SIG-M5 treated with dmso at 0.1 percent for 504 hours (cell line): ENCODE measurements around the gene EXOSC5.
A peak's percentile ranks its signal among the peaks of the same experiment; 100 is the strongest.

Experiments
- DNase-seq: peaks from one replicate; lab custom pipeline; 2025; ENCODE audit not compliant: unreplicated experiment; lab: John Stamatoyannopoulos, UW

The EXOSC5 gene

DNA sequence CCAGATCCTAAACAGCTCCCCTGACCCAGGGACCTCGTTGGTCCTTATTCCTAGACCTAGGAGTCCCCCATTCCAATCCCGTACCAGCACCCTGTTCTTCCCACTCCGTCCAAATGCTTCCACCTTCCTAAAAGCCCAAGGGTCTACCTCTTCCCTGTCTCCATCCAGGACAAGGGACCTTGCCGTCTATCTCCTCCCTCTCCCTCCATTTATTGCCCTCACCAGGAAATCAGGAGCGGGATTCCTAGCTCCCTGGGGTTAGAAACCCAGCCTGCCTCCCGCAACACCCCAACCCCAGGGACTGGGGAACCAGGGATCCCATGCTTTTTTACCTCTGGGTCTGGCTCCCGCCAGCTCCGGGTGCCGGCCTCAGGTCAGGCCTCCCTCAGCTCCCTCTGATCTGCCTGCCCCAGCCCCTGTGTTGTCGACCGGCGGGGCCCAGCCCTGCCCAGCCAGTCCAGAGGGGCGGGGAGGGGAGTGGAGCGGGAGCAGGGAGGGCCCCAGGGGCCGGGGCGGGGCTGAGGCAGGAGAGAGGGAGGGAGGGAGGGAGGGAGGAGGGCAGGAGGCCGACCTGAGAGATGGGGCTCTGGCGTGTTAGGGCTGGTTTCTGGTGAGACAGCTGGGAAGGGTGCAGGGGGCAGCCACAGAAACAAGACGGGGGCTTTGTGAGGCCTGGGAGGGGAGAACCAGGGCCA lies 29.9 kb upstream of the EXOSC5 start, which contains the start of gene B3GNT8:
Gene B3GNT8 (minus strand): TSS at position 423 of the 695 bp plus-strand sequence. CDS start 596 bp downstream, outside the sequence.
- peak; percentile 80 for DNase-seq

DNA sequence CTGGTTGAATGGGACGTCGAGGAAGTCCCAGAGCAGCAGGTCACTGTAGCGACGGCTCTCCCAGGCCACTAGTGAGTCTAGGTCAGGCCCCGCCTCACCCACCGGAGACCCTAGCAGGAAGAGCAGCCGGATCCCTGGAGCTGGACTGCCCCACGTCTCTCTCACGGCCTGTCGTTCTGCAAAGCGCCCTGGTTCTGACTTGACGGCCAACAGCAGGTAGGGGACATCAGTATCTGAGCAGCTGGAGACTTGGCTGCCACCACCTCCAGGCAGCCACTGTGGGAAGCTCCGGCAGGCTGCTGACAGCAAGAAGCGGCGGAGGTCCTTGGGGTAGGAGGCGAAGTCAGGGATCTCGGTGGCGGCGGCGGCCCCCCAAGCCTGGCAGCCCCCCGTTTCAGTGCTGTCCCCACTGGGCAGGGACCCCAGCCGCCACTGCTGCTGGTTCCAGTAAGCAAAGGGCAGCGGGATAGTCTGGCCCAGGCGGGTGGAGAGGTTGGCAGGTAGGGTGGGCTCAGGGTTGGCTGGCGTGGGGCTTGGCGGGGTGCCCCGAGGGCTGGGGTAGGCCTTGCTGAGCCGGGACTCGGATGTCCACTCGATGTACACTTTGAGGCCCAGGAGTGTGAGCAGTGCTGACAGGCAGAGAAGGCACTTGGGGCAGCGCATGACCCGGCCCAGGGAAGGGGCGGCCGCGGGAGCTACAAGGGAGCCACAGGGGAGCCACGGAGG lies 29.1 kb upstream of the EXOSC5 start:
- no peak for DNase-seq

DNA sequence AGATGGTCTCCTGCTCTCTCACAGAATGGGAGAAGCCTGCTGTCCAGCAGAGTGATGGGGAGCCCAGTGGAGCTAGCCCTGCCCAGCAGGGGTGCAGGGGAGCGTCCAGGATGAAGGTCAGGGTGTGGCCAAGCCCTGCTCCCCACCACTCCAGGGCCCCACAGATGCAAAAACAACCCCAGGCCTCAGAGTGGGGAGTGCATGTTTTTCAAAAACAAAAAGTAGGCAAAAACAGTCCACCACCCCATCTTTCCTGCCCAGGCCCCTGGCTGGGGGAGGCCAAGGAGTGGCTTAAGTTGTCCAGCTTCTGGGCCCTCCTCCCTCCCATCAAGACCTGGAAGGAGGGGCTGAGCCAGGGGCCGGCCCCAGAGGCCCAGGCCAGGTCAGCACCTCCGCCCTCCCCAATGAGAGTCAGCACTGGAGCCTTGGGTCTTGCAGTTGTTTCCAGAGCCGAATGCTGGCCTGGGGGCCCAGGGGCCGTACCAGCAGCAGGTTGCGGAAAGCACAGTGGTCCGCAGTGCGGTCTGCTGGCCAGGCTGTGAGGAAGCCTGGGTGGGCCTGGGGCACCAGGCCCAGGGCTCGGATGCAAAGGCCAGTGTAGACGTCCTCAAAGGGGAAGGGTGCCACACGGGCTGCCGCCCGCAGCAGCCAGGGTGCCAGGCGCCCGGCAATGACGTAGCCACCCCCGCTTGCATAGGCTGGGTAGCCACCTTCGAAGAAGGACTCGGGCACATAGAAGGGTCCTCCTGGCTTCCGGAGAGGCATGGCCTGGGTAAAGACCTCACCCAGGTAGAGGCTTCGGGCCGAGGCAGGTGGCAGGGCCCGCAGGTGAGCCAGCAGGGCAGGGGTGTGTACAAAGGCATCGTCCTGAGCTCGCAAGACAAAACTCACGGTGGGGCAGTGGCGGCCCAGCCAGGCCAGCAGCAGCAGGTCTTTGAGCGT lies 28.3 kb upstream of the EXOSC5 start:
- no peak for DNase-seq

DNA sequence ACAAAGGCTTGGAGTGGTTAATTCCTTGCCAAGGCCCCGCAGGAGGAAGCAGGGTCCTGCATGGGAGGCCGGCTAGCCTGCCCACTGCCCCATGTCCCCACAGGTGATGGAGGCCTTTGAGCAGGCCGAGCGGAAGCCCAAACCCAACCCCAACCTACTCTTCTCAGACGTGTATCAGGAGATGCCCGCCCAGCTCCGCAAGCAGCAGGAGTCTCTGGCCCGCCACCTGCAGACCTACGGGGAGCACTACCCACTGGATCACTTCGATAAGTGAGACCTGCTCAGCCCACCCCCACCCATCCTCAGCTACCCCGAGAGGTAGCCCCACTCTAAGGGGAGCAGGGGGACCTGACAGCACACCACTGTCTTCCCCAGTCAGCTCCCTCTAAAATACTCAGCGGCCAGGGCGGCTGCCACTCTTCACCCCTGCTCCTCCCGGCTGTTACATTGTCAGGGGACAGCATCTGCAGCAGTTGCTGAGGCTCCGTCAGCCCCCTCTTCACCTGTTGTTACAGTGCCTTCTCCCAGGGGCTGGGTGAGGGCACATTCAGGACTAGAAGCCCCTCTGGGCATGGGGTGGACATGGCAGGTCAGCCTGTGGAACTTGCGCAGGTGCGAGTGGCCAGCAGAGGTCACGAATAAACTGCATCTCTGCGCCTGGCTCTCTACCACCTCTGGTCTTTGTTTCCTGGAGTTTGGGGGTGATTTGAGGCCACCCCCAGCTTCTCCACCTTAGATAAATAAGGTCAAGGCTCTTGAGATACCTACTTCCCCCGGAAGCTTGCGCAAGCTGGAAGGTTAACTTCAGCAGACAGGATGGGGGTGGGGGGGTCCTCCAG lies 27.4 kb upstream of the EXOSC5 start:
- peak; percentile 33 for DNase-seq

DNA sequence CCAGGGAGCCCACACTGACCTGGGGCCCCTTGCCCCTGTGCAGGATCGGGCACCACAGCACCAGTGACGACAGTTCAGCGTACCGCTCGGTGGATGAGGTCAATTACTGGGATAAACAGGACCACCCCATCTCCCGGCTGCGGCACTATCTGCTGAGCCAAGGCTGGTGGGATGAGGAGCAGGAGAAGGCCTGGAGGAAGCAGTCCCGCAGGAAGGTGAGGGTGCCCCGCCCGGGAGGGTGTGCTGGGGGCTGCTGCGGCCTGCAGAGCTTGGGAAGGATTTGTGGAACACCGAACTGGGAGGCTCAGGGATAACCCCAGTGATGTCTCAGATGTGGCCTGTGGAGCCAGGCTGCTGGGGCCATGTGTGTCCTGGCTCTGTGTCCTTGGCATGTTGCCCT lies 25.8 kb upstream of the EXOSC5 start:
- no peak for DNase-seq

DNA sequence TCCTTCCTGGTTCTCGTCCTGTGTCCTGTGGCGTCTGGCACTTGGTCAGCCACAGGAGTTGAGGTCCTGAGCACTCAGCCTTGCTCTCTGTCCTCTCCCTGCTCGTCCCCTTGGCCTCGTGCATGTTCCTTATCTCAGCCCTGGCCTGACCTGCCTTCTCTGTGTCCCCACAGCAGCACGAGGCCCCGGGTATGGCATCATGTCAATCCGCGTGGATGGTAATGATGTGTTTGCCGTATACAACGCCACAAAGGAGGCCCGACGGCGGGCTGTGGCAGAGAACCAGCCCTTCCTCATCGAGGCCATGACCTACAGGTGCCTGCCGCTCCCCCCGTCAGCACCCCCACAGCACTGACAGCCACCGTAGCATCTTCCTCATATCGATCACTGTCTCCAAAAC lies 25.3 kb upstream of the EXOSC5 start:
- DNase-seq: no peak

DNA sequence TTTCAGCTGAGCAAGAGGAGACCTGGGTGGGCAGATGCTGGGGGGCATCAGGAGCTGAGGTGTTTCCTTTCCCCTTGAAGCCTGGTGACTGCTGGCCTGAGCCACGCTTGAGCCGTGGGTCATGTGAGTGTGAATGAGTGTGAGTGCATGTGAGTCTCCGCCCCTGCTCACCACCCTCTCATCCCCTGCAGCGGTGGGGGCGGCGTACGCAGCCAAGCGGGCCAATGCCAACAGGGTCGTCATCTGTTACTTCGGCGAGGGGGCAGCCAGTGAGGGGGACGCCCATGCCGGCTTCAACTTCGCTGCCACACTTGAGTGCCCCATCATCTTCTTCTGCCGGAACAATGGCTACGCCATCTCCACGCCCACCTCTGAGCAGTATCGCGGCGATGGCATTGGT lies 24.8 kb upstream of the EXOSC5 start:
- DNase-seq: no peak

DNA sequence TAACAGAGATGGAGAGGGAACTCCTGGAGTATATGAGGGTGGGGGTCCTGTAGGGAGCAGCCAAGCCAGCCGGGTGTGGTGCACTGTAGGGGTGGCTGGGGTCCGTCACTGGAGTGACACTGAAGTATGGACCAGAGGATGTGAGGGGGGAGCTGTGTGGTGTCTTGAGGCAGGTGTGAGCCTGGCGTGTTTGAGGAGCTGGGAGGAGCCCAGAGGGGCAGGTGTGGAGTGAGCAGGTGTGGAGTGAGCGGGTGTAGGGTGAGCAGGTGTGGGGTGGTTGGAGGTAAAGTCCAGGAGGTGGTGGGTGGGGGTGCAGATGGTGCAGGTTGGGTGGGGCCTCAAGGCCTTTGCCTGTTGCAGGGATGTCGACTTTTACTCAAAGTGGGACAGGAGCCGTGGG lies 24.2 kb upstream of the EXOSC5 start:
- no peak for DNase-seq

DNA sequence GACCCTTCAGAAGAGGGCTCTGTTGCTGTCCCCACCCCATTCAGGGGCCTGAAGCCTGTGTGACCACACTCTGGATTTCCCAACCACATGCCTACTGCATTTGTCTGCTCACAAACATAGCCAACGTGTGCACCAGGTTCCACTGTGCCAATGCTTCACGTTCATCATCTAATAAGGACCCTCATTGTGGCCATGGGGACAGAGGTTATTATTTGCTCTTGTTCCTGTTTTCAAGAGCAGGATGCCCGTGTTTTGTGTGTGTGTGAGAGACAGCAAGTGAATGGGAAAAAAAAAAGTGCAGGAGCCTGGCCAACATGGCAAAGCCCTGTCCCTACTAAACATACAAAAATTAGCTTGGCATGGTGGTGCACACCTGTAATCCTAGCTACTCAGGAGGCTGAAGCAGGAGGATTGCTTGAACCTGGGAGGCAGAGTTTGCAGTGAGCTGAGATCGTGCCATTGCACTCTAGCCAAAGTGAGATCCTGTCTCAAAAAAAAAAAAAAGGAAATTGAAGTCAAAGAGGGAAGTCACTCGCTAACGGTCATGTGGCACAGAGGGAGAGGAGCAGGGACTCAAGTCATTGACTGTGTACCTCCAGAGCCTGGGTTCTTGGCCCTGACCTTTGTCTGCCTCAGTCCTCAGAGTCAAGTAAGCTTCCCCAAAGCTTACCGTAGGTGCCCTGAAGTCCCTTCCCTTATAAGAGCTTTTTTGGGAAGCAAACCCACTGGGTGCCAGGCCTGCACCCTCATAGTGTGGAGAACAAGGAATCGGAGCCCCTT lies 23.1 kb upstream of the EXOSC5 start:
- DNase-seq: peak; percentile 77

DNA sequence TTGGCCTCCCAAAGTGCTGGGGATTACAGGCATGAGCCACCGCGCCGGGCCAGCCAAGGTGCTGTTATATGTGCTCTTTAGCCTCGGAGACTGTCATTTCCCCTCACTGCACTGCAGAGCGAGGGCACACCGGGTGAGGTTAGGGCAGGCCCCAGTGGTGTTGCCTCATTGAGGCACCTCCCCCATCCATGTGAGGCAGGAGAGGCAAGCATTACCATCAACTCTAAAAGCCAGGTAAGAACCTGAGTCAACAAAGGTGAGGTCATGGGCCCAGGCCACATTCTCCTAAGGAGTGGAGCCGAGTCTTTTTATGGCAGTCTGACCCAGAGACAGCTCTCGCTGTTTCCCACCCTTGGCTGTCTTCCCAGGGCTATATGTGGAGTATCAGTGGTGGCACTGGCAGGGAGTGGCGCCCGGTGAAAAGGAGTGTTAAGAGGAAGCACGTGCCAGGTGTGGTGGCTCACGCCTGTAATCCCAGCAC lies 19.1 kb upstream of the EXOSC5 start:
- no peak for DNase-seq

DNA sequence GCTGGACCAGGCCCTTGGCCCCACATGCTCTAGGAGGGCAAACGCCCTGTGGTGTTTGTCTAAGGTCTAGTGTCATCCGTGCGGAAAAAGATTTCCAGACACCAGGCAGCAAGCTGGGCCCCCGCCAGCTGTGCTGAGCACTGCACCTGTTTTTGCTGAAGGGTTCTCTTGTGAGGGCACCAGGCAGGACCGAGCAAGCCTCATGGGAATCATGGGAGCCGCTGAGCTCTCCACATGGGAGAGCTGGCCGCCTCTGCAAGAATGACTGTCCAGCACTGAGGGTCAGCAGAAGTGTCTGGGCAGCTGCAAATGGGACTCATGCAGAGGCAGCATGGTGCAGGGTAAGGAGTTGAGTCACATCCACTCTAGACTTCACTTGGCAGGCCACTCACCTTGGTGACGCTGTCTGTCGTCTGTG lies 18.0 kb upstream of the EXOSC5 start:
- DNase-seq: no peak

DNA sequence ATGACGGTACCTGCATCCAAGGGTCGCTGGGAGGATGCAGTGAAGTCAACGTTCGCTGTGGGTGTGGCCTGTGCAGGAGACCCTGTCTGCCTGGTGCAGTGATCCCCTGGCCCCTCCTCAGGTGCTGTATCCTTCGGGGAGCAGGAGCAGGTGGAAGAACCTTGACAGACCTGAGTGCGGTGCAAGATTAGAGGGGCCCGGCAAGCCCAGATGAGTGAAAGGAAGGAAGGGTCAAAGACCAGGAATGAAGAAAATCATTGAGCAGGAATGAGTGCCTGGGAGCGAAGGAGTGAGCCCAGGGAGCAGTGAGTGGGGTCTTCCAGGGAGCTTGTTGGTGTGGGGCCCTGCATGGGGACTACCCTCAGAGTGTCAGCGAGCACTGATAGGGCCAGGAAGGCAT lies 17.3 kb upstream of the EXOSC5 start:
- DNase-seq: no peak

DNA sequence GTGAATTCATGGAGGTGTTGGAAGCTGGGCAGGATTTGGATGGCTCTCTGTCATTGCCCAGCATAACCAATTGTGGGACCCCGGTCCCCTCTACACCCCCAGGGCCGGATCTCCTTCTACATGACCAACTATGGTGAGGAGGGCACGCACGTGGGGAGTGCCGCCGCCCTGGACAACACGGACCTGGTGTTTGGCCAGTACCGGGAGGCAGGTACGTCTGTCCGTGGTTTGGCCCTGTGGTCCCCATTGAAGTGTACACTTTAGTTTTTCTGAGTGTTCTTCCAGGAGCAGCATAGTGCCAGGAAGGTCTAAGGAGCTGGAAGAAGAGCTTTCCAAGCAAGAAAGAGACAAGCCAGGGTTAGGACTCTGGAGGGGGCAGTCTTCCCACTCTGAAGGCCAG lies 16.8 kb upstream of the EXOSC5 start:
- no peak for DNase-seq

DNA sequence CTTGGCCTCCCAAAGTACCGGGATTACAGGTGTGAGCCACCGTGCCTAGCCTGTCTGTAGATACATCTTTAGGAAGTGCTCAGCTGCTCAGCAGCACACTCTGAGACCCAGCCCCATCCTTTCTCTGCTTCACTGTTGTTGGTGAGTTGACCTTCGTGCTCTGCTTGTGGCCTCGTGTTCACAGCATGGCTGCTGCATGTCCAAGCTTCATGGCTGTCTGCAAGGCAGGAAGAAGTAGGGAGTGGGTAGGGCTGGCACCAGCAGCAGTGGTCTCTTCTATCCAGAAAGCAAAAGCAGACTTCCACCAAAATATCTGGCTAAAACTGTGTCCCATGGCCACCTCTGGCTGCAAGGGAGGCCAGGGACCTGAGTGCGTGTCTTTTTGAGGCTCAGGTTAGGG lies 15.8 kb upstream of the EXOSC5 start:
- DNase-seq: no peak

DNA sequence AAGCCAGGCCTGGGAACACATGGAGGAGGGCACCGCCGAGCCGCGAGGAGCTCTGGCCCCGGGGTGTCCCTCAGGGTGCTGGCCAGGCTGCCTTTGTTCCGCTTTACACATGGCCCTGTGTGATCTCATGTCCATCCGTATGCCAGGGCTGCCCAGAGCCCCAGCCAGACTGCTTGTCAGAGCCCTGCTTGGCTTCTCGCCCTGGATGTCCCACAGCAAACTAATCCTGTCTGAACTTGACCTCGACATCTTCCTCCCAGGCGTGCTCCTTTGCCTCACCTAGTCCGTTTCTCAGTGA lies 14.8 kb upstream of the EXOSC5 start:
- DNase-seq: no peak

DNA sequence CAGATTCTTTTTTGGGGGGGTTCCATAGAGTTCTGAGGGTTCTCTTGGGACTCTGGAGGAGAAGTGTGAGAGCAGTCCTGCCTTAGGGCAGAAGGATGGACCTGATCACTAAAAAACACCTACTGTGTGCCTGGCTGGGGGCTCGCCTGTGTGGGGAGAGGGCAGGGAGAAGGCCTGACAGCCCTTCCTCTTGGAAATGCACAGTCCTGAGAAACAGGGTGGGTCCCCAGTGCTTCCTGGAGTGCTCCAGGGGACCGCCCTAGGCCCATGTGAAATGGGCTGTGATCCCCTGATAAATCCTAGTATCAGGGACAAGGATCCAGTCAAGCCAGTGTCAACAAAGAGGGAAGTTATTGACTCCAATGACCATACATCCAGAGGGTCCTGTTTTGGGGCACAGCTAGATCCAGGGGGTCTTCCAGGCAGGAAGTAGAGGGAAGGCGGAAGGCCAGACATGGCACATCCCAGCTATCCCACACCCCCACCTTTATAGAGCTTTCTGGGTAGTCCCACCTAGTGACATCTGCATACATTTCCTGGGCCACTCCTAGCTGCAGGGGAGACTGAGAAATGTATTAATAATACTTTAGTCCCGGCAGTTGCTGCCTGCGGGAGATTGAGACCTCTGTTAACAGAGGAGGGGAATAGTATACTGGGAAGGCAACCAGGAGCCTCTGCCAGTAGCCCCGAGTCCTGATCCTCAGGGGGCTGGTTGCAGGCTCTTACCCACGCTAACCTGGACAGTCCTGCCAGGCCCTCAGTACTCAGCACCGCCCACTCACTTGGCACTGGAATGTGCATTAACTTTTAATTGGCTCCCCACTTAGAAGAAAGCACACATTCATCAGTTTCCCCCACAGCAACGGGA lies 14.2 kb upstream of the EXOSC5 start:
- DNase-seq: no peak

DNA sequence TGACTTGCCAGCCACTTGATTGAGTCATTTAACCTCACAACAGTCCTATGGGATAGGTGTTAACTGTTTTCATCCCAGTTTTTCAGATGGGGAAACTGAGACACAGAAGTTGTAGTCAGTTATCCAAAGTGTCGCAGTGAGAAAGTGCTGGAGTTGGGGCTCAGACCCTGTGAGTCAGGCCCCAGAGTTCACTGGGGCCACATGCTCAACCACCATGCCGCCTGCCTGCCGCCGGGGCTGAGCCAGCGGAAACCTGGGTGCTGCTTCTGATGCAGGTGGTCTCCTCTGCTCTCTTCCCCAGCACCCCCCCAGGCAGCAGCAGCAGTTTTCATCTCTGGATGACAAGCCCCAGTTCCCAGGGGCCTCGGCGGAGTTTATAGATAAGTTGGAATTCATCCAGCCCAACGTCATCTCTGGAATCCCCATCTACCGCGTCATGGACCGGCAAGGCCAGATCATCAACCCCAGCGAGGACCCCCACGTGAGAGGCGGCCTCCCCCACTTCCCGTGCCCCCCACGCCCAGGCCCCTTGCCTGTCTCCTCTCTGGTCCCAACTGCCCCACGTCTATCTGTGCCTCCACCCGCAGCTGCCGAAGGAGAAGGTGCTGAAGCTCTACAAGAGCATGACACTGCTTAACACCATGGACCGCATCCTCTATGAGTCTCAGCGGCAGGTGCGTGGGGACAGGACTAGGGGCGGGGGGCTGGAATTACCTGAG lies 13.3 kb upstream of the EXOSC5 start:
- no peak for DNase-seq

DNA sequence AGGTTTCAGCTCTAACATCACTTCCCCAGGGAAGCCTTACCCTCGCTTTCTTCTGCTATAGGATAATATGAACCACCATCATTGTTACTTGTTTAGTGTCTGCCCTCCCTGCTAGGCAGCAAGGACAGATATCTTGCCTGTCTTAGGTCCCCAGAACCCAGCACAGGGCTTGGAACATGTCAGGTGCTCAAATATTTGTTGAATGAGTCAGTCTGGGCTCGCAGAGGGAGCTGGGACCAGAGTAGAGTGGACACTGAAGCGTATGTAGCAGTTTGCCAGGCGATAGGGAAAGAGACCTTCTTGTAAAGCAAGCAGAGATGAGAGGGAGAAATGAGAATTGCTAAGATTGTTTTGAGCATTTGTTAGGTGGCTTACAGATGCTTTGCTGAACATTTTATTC lies 12.1 kb upstream of the EXOSC5 start:
- peak; percentile 71 for DNase-seq
